K562 (cell line): ENCODE measurements around the gene GIMAP7. TPM values are rescaled to one million over a fixed set of nuclear protein-coding genes. Genes with fewer than 3 reads are reported as not detected.

Source experiments
- ATAC-seq: fragments of 200-7000 bp; cut with Tn5 transposase; 3 replicates; pipeline ENCODE4 v1.9.1; 2020; ENCODE audit warnings: moderate library complexity
- BruUV-seq: library from RNA; stranded (reverse); fragments of 400-500 nt; replicated peaks from 2 replicates; lab custom pipeline; 2021; lab: Mats Ljungman, UMichigan
- CTCF ChIA-PET: fragments of 300-600 bp; formaldehyde crosslinking; extraction: SDS; loops from one replicate; lab custom pipeline; 2021; ENCODE audit warnings: low intra/inter-chr PET ratio; lab: Yijun Ruan, JAX
- POLR2A ChIA-PET: fragments of 300-600, 350-650 bp; sonication (Branson Sonifier 250); formaldehyde crosslinking; extraction: SDS; loops from one replicate; lab custom pipeline; 2021; ENCODE audit warnings: antibody characterized with exemption, inconsistent platforms; lab: Yijun Ruan, JAX
- DNase-seq, 4 experiments: peaks; one replicate each; pipeline versions ENCODE4 v3.0.0 to v3.0.0-alpha.2; 2011 to 2018; ENCODE audit warnings: low spot score in 3 of 4, mixed read lengths in 3 of 4; ENCODE audit errors: extremely low read depth in 1 of 4
- FAIRE-seq: peaks from 2 replicates; lab custom pipeline; 2011; peaks lifted over from hg19 to GRCh38; lab: Jason Lieb, UNC
- H2AFZ ChIP-seq: 2 replicates; pipeline ENCODE4 v1.6.0; 2011; ENCODE audit warnings: low read depth, low read length, control low read depth, inconsistent platforms
- H3K27ac ChIP-seq: fragments of 200-600 bp; 3 replicates; pipeline ENCODE4 v1.8.0; 2011; ENCODE audit warnings: low read depth, mild to moderate bottlenecking, control low read depth, inconsistent platforms, low read length, moderate library complexity, mixed read lengths; ENCODE audit errors: extremely low read depth
- H3K27me3 ChIP-seq, 2 experiments: fragments of 300-600 bp in 1 of 2; 2 replicates in 1 of 2; 3 replicates in 1 of 2; pipeline versions ENCODE4 v1.6.0 to v1.8.0; 2011; ENCODE audit warnings: inconsistent platforms in 2 of 2, low read length in 2 of 2, mild to moderate bottlenecking in 1 of 2, mixed read lengths in 1 of 2, moderate library complexity in 1 of 2; ENCODE audit not compliant: control insufficient read depth in 2 of 2, insufficient read depth in 2 of 2
- H3K36me3 ChIP-seq: fragments of 300-600 bp; 3 replicates; pipeline ENCODE4 v1.8.0; 2011; ENCODE audit warnings: mild to moderate bottlenecking, low read length, inconsistent platforms; ENCODE audit not compliant: control insufficient read depth, insufficient read depth
- H3K4me1 ChIP-seq, 2 experiments: fragments of 200-600 bp in 1 of 2; replicated peaks in 1 of 2; 2 replicates in 1 of 2; 3 replicates in 1 of 2; pipeline versions ENCODE4 v1.5.1 to v1.8.0; 2011; ENCODE audit warnings: inconsistent platforms in 2 of 2, low read length in 2 of 2, mild to moderate bottlenecking in 1 of 2, mixed read lengths in 1 of 2, moderate library complexity in 1 of 2; ENCODE audit not compliant: control insufficient read depth in 2 of 2, insufficient read depth in 2 of 2
- H3K4me2 ChIP-seq: 2 replicates; pipeline ENCODE4 v1.6.1; 2011; ENCODE audit warnings: low read length, control low read depth, inconsistent platforms, mixed read lengths; ENCODE audit not compliant: insufficient read depth
- H3K4me3 ChIP-seq: fragments of 200-600 bp; sonication (generic), shearing (Covaris generic); 2 replicates; pipeline ENCODE4 v1.5.1; 2016; ENCODE audit warnings: control low read depth, inconsistent platforms
- H3K79me2 ChIP-seq: fragments of 200-600 bp; 3 replicates; pipeline ENCODE4 v1.8.0; 2011; ENCODE audit warnings: low read length, inconsistent platforms; ENCODE audit not compliant: control insufficient read depth, insufficient read depth
- H3K9ac ChIP-seq, 2 experiments: 2 replicates each; pipeline versions ENCODE4 v1.6.0 to v1.6.1; 2011; ENCODE audit warnings: low read depth in 2 of 2, low read length in 2 of 2, control low read depth in 1 of 2, inconsistent platforms in 1 of 2, mild to moderate bottlenecking in 1 of 2, mixed read lengths in 1 of 2; ENCODE audit not compliant: insufficient read depth in 1 of 2
- H3K9me1 ChIP-seq: one replicate; pipeline ENCODE4 v1.6.0; 2011; ENCODE audit warnings: inconsistent platforms, mild to moderate bottlenecking, low read length, moderate library complexity; ENCODE audit not compliant: control insufficient read depth, insufficient read depth
- H3K9me3 ChIP-seq: replicated peaks from 2 replicates; pipeline ENCODE4 v1.5.1; 2011; ENCODE audit warnings: low read depth, low read length, inconsistent platforms; ENCODE audit not compliant: control insufficient read depth, insufficient read depth
- H4K20me1 ChIP-seq: replicated peaks from 2 replicates; pipeline ENCODE4 v1.6.1; 2011; ENCODE audit warnings: low read length, inconsistent platforms, mixed read lengths; ENCODE audit not compliant: control insufficient read depth, insufficient read depth
- CAMTA2 ChIP-seq: fragments of 250-450 bp; sonication (Bioruptor Pico); conservative IDR thresholded peaks from 2 replicates; pipeline ENCODE4 v1.5.1; 2022
- CBX1 ChIP-seq: sonication (generic); IDR thresholded peaks from 2 replicates; pipeline ENCODE4 v1.6.1; 2016; ENCODE audit warnings: antibody characterized with exemption, low read depth, mild to moderate bottlenecking
- CREB1 ChIP-seq, 2 experiments: sonication (generic) in 1 of 2; formaldehyde crosslinking in 1 of 2; IDR thresholded peaks; 2 replicates each; pipeline versions ENCODE4 v1.6.1 to v1.8.0; 2012 to 2022; ENCODE audit warnings: inconsistent platforms in 1 of 2, mild to moderate bottlenecking in 1 of 2, missing genetic modification reagents in 1 of 2, moderate library complexity in 1 of 2
- MYBL2 ChIP-seq, 2 experiments: fragments of 450-650 bp in 1 of 2; sonication (generic) in 1 of 2; formaldehyde crosslinking in 1 of 2; IDR thresholded peaks; 2 replicates each; pipeline versions ENCODE4 v1.6.1 to v1.8.1; 2017 to 2022; ENCODE audit warnings: borderline replicate concordance in 1 of 2, inconsistent platforms in 1 of 2, low read depth in 1 of 2, mild to moderate bottlenecking in 1 of 2, missing genetic modification reagents in 1 of 2, moderate library complexity in 1 of 2
- PHTF2 ChIP-seq: fragments of 250-450 bp; sonication (Bioruptor Pico); IDR thresholded peaks from 2 replicates; pipeline ENCODE4 v1.5.0; 2021; ENCODE audit warnings: mild to moderate bottlenecking
- ZNF121 ChIP-seq: sonication (generic); formaldehyde crosslinking; conservative IDR thresholded peaks from 2 replicates; pipeline ENCODE4 v1.8.0; 2022; ENCODE audit warnings: missing genetic modification reagents
- WGBS: fragments of 100-300 bp; shearing (Covaris generic); methylation state at CpG from one replicate; pipeline ENCODE4 v1.1.6; 2016; ENCODE audit warnings: low coverage, mixed read lengths; ENCODE audit not compliant: insufficient coverage; ENCODE audit errors: missing lambda C conversion rate; 5-methylcytosine and 5-hydroxymethylcytosine counted together
- in situ Hi-C: fragments of 300-500 bp; cut with MboI; formaldehyde crosslinking; loops from 4 replicates; pipeline ENCODE4 v1.15.0; 2018; ENCODE audit warnings: inconsistent platforms, mixed read lengths
- intact Hi-C: fragments of 100-400 bp; cut with micrococcal nuclease; formaldehyde crosslinking; loops from 2 replicates; pipeline ENCODE4 v1.14.2; 2022
- polyA plus RNA-seq, 8 experiments: library from polyadenylated mRNA; depleted of rRNA in 4 of 8; stranded (reverse) in 5 of 8; unstranded in 3 of 8; fragments of >200 nt; fragmentation: Nextera tagmentation in 2 of 8; fragmentation: Illumina TruSeq in 1 of 8; extraction: Ambion mirVana in 2 of 8; extraction: Trizol in 1 of 8; gene quantifications; 2 replicates each; pipeline versions ENCODE4 v1.2.1 to v1.2.3, GENCODE V29; 2011 to 2014; ENCODE audit warnings: inconsistent platforms in 1 of 8, missing spikeins in 1 of 8
- total RNA-seq, 7 experiments: library from RNA; depleted of rRNA in 6 of 7; stranded (reverse); fragments of >200 nt in 6 of 7; fragmentation: Illumina TruSeq in 2 of 7; extraction: Trizol in 2 of 7; gene quantifications; 2 replicates each; pipeline versions ENCODE4 v1.2.1 to v1.2.3, GENCODE V29; 2011 to 2021; ENCODE audit warnings: low replicate concordance in 1 of 7
- TF ChIP-seq, protein P1 (sequence below), 2 experiments: fragments of 450-650 bp; conservative IDR thresholded peaks; 2 replicates each; pipeline ENCODE4 v1.6.1; 2017; ENCODE audit warnings: mild to moderate bottlenecking in 2 of 2, moderate library complexity in 2 of 2

Gene GIMAP7
- total and polyA plus RNA-seq, 9 of the 15 experiments (the other 6 are each of a cell fraction or from before 2014, with no cell fraction given): 0.42 TPM; not detected in 8

DNA sequence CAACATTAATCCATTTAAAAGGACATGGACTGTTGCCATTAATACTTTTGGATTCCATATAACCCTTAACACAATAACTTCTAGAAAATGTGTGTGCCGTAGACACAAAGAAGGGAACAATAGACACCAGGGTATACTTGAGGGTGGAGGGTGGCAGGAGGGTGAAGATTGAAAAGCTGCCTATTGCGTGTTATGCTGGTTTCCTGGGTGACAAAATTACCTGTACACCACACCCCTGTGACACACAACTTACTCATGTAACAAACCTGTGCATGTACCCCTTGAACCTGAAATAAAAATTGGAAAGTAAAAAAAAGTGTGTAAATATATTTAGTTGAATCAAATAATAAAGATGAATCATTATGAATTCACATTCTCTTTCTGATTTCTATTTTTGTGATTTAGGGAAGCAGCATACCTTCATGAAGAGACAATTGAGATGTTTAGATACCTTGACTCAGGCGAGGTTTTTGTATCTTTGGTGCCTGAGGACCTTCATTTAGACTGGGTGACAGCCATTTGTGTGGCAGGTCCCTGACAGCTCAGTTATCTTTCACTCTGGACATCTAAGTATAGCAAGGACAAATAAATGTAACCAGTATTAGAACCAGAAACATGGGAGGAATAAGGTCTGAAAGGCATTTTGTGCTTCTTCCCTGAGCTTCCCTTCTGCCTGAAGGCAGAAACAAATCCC, 35.5 kb upstream of the GIMAP7 start:
- no peak for TF ChIP-seq ZNF121 (CRISPR knock-in tag)
- TF ChIP-seq, protein P1, sequence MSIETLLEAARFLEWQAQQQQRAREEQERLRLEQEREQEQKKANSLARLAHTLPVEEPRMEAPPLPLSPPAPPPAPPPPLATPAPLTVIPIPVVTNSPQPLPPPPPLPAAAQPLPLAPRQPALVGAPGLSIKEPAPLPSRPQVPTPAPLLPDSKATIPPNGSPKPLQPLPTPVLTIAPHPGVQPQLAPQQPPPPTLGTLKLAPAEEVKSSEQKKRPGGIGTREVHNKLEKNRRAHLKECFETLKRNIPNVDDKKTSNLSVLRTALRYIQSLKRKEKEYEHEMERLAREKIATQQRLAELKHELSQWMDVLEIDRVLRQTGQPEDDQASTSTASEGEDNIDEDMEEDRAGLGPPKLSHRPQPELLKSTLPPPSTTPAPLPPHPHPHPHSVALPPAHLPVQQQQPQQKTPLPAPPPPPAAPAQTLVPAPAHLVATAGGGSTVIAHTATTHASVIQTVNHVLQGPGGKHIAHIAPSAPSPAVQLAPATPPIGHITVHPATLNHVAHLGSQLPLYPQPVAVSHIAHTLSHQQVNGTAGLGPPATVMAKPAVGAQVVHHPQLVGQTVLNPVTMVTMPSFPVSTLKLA (conservative IDR thresholded peaks at IDR 0.05): no peak
- no peak for TF ChIP-seq PHTF2
- TF ChIP-seq MYBL2 (IDR thresholded peaks at IDR 0.05; ENCODE audit: low read depth): no peak
- no peak for TF ChIP-seq MYBL2 (CRISPR knock-in tag; IDR thresholded peaks at IDR 0.05; ENCODE audit: borderline replicate concordance)
- TF ChIP-seq CBX1: no peak
- no peak for TF ChIP-seq CAMTA2 (CRISPR knock-in tag)
- TF ChIP-seq CREB1 (IDR thresholded peaks at IDR 0.05): no peak
- TF ChIP-seq CREB1 (CRISPR knock-in tag; IDR thresholded peaks at IDR 0.05): no peak
- H3K27ac ChIP-seq: no peak overlapping the region
- DNase-seq: no peak

More for the DNA sequence above, 35.5 kb upstream of the GIMAP7 start:
- Histone ChIP-seq H3K4me1 (no peaks in the 10 kb centered on the region; a peak in 1 of 5 replicates), H4K20me1 (no peaks in the 10 kb centered on the region), H3K4me3 (no peak overlapping the region), H3K9me1 (no peaks in the 10 kb centered on the region), H3K9ac (no peak overlapping the region), H3K9me3 (no peaks in the 10 kb centered on the region), H3K79me2 (no peaks in the 10 kb centered on the region), H2AFZ (no peak overlapping the region), H3K27me3 (peaks cover 36 to 46% of the 10 kb centered on the region in 2 experiments), H3K4me2 (no peak overlapping the region), H3K36me3 (no peaks in the 10 kb centered on the region)
- no peak for FAIRE-seq
- WGBS: 2% methylated on average over 3 of the region's 3 CpGs
- no peak for ATAC-seq
- intact Hi-C loops (no loop called here), in situ Hi-C loops (no loop called here)
- POLR2A ChIA-PET: interaction anchor here (1.1 to 1.4 kb wide), 3 partner anchors 24 to 32 kb away, joined by 3 read pairs; no protein-coding TSS in a partner anchor
- no TSS peak for BruUV-seq
- CTCF ChIA-PET: no interaction called here
